H9 (cell line): ENCODE data around the gene CYP2R1. TPM values are rescaled to one million over a fixed set of nuclear protein-coding genes. Genes with fewer than 3 reads are reported as not detected.
A peak's percentile ranks its signal among the peaks of the same experiment; 100 is the strongest.

ENCODE experiments used
- DNase-seq: peaks from one replicate; pipeline ENCODE4 v3.0.0-alpha.2; 2017
- H2AFZ ChIP-seq: one replicate; pipeline ENCODE4 v1.6.1; 2013; ENCODE audit warnings: mild to moderate bottlenecking, low read length, control low read depth, moderate library complexity
- H2AK5ac ChIP-seq: 2 replicates; pipeline ENCODE4 v1.6.1; 2013; ENCODE audit warnings: low read length, control low read depth, mixed read lengths; ENCODE audit not compliant: insufficient read length
- H2BK120ac ChIP-seq: one replicate; pipeline ENCODE4 v1.6.1; 2013; ENCODE audit warnings: low read depth, mild to moderate bottlenecking, low read length, control low read depth, inconsistent platforms; ENCODE audit not compliant: poor library complexity, severe bottlenecking
- H2BK12ac ChIP-seq: 2 replicates; pipeline ENCODE4 v1.6.1; 2013; ENCODE audit warnings: low read length, control low read depth, mixed read lengths, low read depth; ENCODE audit not compliant: insufficient read length
- H2BK15ac ChIP-seq: 2 replicates; pipeline ENCODE4 v1.6.1; 2013; ENCODE audit warnings: low read depth, low read length, control low read depth
- H2BK20ac ChIP-seq: one replicate; pipeline ENCODE4 v1.6.1; 2013; ENCODE audit warnings: low read depth, mild to moderate bottlenecking, low read length, control low read depth, inconsistent platforms; ENCODE audit not compliant: poor library complexity, severe bottlenecking
- H2BK5ac ChIP-seq: 2 replicates; pipeline ENCODE4 v1.6.1; 2013; ENCODE audit warnings: low read length, control low read depth, mixed read lengths; ENCODE audit not compliant: insufficient read length
- H3K14ac ChIP-seq: 2 replicates; pipeline ENCODE4 v1.6.1; 2013; ENCODE audit warnings: low read length, control low read depth; ENCODE audit not compliant: insufficient read depth
- H3K18ac ChIP-seq: 2 replicates; pipeline ENCODE4 v1.6.1; 2013; ENCODE audit warnings: low read depth, mild to moderate bottlenecking, mixed read lengths, low read length, control low read depth; ENCODE audit not compliant: insufficient read length
- H3K23ac ChIP-seq: 2 replicates; pipeline ENCODE4 v1.6.1; 2013; ENCODE audit warnings: low read length, control low read depth, mixed read lengths, low read depth; ENCODE audit not compliant: insufficient read length
- H3K23me2 ChIP-seq: 2 replicates; pipeline ENCODE4 v1.6.1; 2013; ENCODE audit warnings: low read depth, mild to moderate bottlenecking, mixed read lengths, low read length, control low read depth; ENCODE audit not compliant: insufficient read length, poor library complexity, severe bottlenecking
- H3K27ac ChIP-seq: 2 replicates; pipeline ENCODE4 v1.5.1; 2013; ENCODE audit warnings: low read length, control low read depth, mixed read lengths, low read depth; ENCODE audit not compliant: insufficient read length
- H3K27me3 ChIP-seq: 2 replicates; pipeline ENCODE4 v1.6.1; 2013; ENCODE audit warnings: low read length, control low read depth, inconsistent platforms; ENCODE audit not compliant: insufficient read depth
- H3K4ac ChIP-seq: 2 replicates; pipeline ENCODE4 v1.6.1; 2013; ENCODE audit warnings: low read depth, mild to moderate bottlenecking, control low read depth, inconsistent platforms, low read length, moderate library complexity
- H3K4me1 ChIP-seq: 2 replicates; pipeline ENCODE4 v1.6.1; 2013; ENCODE audit warnings: low read length, control low read depth, inconsistent platforms; ENCODE audit not compliant: insufficient read depth
- H3K4me2 ChIP-seq: 2 replicates; pipeline ENCODE4 v1.6.1; 2013; ENCODE audit warnings: low read length, control low read depth, mixed read lengths; ENCODE audit not compliant: insufficient read length, insufficient read depth
- H3K56ac ChIP-seq: 2 replicates; pipeline ENCODE4 v1.6.1; 2013; ENCODE audit warnings: low read depth, mild to moderate bottlenecking, mixed read lengths, low read length, control low read depth; ENCODE audit not compliant: insufficient read length
- H3K79me1 ChIP-seq: 2 replicates; pipeline ENCODE4 v1.6.1; 2013; ENCODE audit warnings: low read depth, mild to moderate bottlenecking, moderate library complexity, low read length, control low read depth, inconsistent platforms; ENCODE audit not compliant: insufficient read depth, poor library complexity, severe bottlenecking
- H3K79me2 ChIP-seq: 2 replicates; pipeline ENCODE4 v1.6.1; 2013; ENCODE audit warnings: low read length, control low read depth, inconsistent platforms; ENCODE audit not compliant: insufficient read depth
- H3K9ac ChIP-seq: 2 replicates; pipeline ENCODE4 v1.6.1; 2013; ENCODE audit warnings: low read length, control low read depth, mixed read lengths; ENCODE audit not compliant: insufficient read length; ENCODE audit errors: extremely low read depth
- H3K9me3 ChIP-seq: one replicate; pipeline ENCODE4 v1.6.1; 2013; ENCODE audit warnings: low read depth, low read length, inconsistent platforms; ENCODE audit not compliant: control insufficient read depth
- H3T11ph ChIP-seq: one replicate; pipeline ENCODE4 v1.6.1; 2013; ENCODE audit warnings: mild to moderate bottlenecking, low read length, control low read depth, inconsistent platforms
- H4K20me1 ChIP-seq: one replicate; pipeline ENCODE4 v1.6.1; 2013; ENCODE audit not compliant: control insufficient read depth, insufficient read length, insufficient read depth
- H4K5ac ChIP-seq: 2 replicates; pipeline ENCODE4 v1.6.1; 2013; ENCODE audit warnings: low read depth, mild to moderate bottlenecking, mixed read lengths, low read length, control low read depth; ENCODE audit not compliant: insufficient read length
- H4K8ac ChIP-seq: replicated peaks from 2 replicates; pipeline ENCODE4 v1.6.1; 2013; ENCODE audit warnings: low read length, control low read depth, mixed read lengths, low read depth; ENCODE audit not compliant: insufficient read length
- H4K91ac ChIP-seq: 2 replicates; pipeline ENCODE4 v1.6.1; 2013; ENCODE audit warnings: low read depth, mild to moderate bottlenecking, moderate library complexity, mixed read lengths, low read length, control low read depth; ENCODE audit not compliant: insufficient read length
- H3K27ac Mint-ChIP-seq, 3 experiments: 2 replicates in 2 of 3; 3 replicates in 1 of 3; pipeline ENCODE4 v1.8.0; 2020 to 2021; ENCODE audit warnings: mixed read lengths in 3 of 3, mild to moderate bottlenecking in 1 of 3, moderate library complexity in 1 of 3
- H3K27me3 Mint-ChIP-seq: 2 replicates; pipeline ENCODE4 v1.8.0; 2021; ENCODE audit warnings: low read depth, mild to moderate bottlenecking, moderate library complexity, mixed read lengths
- H3K36me3 Mint-ChIP-seq, 3 experiments: 2 replicates in 2 of 3; 3 replicates in 1 of 3; pipeline ENCODE4 v1.8.0; 2020 to 2021; ENCODE audit warnings: low read depth in 3 of 3, mixed read lengths in 3 of 3; ENCODE audit not compliant: insufficient read depth in 1 of 3
- H3K4me1 Mint-ChIP-seq, 2 experiments: 2 replicates each; pipeline ENCODE4 v1.8.0; 2020; ENCODE audit warnings: mixed read lengths in 2 of 2
- H3K4me3 Mint-ChIP-seq, 2 experiments: 2 replicates in 1 of 2; 3 replicates in 1 of 2; pipeline ENCODE4 v1.8.0; 2020 to 2021; ENCODE audit warnings: mild to moderate bottlenecking in 2 of 2, mixed read lengths in 2 of 2, moderate library complexity in 1 of 2
- H3K9me3 Mint-ChIP-seq, 2 experiments: 2 replicates in 1 of 2; 3 replicates in 1 of 2; pipeline ENCODE4 v1.8.0; 2020; ENCODE audit warnings: mild to moderate bottlenecking in 2 of 2, mixed read lengths in 2 of 2, moderate library complexity in 1 of 2
- whole genome bisulfite sequencing: extraction: QIAGEN DNeasy Blood & Tissue Kit; methylation state at CpG from one replicate; pipeline ENCODE4 v1.1.7; 2013; ENCODE audit warnings: missing lambda C conversion rate, low lambda C conversion rate, mixed read lengths; ENCODE audit not compliant: insufficient read length; ENCODE audit errors: extremely low coverage; 5-methylcytosine and 5-hydroxymethylcytosine counted together
- total RNA-seq: library from RNA; stranded (reverse); gene quantifications from 2 replicates; pipeline ENCODE4 v1.2.1, GENCODE V29; 2021
- TF ChIP-seq, protein P1 (sequence below): fragments of 200-600 bp; sonication (generic); conservative IDR thresholded peaks from 3 replicates; pipeline ENCODE4 v1.8.0; 2021; ENCODE audit warnings: antibody characterized with exemption, mild to moderate bottlenecking

Gene CYP2R1
- total RNA-seq, 1 experiment from 2014 or later = 10.3 TPM

- H2AK5ac ChIP-seq = no peak overlapping the region
- H3K23me2 ChIP-seq = peaks cover 3% of the 10 kb centered on the region
- H3K4ac ChIP-seq = no peak overlapping the region
- H4K8ac ChIP-seq = no peak overlapping the region
- TF ChIP-seq, protein P1, sequence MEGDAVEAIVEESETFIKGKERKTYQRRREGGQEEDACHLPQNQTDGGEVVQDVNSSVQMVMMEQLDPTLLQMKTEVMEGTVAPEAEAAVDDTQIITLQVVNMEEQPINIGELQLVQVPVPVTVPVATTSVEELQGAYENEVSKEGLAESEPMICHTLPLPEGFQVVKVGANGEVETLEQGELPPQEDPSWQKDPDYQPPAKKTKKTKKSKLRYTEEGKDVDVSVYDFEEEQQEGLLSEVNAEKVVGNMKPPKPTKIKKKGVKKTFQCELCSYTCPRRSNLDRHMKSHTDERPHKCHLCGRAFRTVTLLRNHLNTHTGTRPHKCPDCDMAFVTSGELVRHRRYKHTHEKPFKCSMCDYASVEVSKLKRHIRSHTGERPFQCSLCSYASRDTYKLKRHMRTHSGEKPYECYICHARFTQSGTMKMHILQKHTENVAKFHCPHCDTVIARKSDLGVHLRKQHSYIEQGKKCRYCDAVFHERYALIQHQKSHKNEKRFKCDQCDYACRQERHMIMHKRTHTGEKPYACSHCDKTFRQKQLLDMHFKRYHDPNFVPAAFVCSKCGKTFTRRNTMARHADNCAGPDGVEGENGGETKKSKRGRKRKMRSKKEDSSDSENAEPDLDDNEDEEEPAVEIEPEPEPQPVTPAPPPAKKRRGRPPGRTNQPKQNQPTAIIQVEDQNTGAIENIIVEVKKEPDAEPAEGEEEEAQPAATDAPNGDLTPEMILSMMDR = peak; percentile 93
- H4K20me1 ChIP-seq = no peaks in the 10 kb centered on the region
- no peaks in the 10 kb centered on the region for H3K79me1 ChIP-seq
- H4K91ac ChIP-seq = no peak overlapping the region
- Mint-ChIP-seq H3K9me3 (no peaks in the 10 kb centered on the region), H3K4me1 (peaks cover 8 to 17% of the 10 kb centered on the region in 2 experiments), H3K4me3 (no peak overlapping the region), H3K27me3 (peaks cover 3% of the 10 kb centered on the region; the same call in 1 of the 2 replicates), H3K36me3 (no peaks in the 10 kb centered on the region; a peak in 1 of 7 replicates), H3K27ac (no peak overlapping the region)
- WGBS = no CpG with 5 or more reads among the region's 26 CpGs
- H3K4me2 ChIP-seq = no peak overlapping the region
- no peak overlapping the region for H3K27ac ChIP-seq
- no peak overlapping the region for H2BK12ac ChIP-seq
- H3K14ac ChIP-seq = no peak overlapping the region
- H3K9ac ChIP-seq = no peak overlapping the region
- peak; percentile 82 for DNase-seq
- H2BK120ac ChIP-seq = no peak overlapping the region
- no peak overlapping the region for H3K56ac ChIP-seq
- no peaks in the 10 kb centered on the region; the same call in 1 of the 2 replicates for H3K27me3 ChIP-seq
- no peak overlapping the region for H2BK5ac ChIP-seq
- H3T11ph ChIP-seq = no peak overlapping the region
- H3K4me1 ChIP-seq = no peaks in the 10 kb centered on the region
- no peak overlapping the region for H4K5ac ChIP-seq
- no peak overlapping the region for H3K18ac ChIP-seq
- H3K9me3 ChIP-seq = no peaks in the 10 kb centered on the region
- H2AFZ ChIP-seq = no peak overlapping the region
- no peak overlapping the region for H2BK15ac ChIP-seq
- H2BK20ac ChIP-seq = no peak overlapping the region
- H3K23ac ChIP-seq = no peak overlapping the region
- no peaks in the 10 kb centered on the region for H3K79me2 ChIP-seq
Observed at GRCh38 chr11:14904745-14905103, 12.7 kb upstream of the CYP2R1 start.
